HG03097 (cell line): ENCODE results near the gene STAT5B.
A peak's percentile ranks its signal among the peaks of the same experiment; 100 is the strongest.
"Not testable (repeated sequence)": the region's sequence is repeated elsewhere in the genome, so short reads cannot be mapped to it uniquely, and the experiment has no call there.

Source experiments
- ATAC-seq: cut with Tn5 transposase; IDR thresholded peaks from one replicate; pipeline ENCODE4 v1.9.1; 2021; ENCODE audit not compliant: unreplicated experiment, low FRiP score

Gene STAT5B

GRCh38 chr17:42276359-42276608 lies at the start of gene STAT5B:
STAT5B (minus strand) TSS chr17:42276391; CDS start chr17:42232127, 44,264 bp downstream.
- ATAC-seq: peak; percentile 49

GRCh38 chr17:42325026-42325425 lies 48.8 kb upstream of the STAT5B start:
- ATAC-seq: no peak

- ATAC-seq: no peak
These were observed 47.1 kb upstream of the STAT5B start for GRCh38 chr17:42323268-42323773.

- peak; percentile 71 for ATAC-seq
These were observed 46.4 kb upstream of the STAT5B start for GRCh38 chr17:42322382-42323267.

GRCh38 chr17:42321555-42321954 lies 45.4 kb upstream of the STAT5B start:
- ATAC-seq: no peak

- ATAC-seq: not testable (repeated sequence)
These were observed 41.8 kb upstream of the STAT5B start for GRCh38 chr17:42317967-42318366.

- no peak for ATAC-seq
These were observed 41.2 kb upstream of the STAT5B start for GRCh38 chr17:42317266-42317845.

- no peak for ATAC-seq
These were observed 40.6 kb upstream of the STAT5B start for GRCh38 chr17:42316755-42317154.

GRCh38 chr17:42315402-42316156 lies 39.4 kb upstream of the STAT5B start:
- no peak for ATAC-seq

GRCh38 chr17:42313773-42314566 lies 37.8 kb upstream of the STAT5B start:
- ATAC-seq: no peak

GRCh38 chr17:42313389-42313772 lies 37.2 kb upstream of the STAT5B start:
- ATAC-seq: no peak

GRCh38 chr17:42312285-42313130 lies 36.3 kb upstream of the STAT5B start:
- no peak for ATAC-seq

GRCh38 chr17:42312035-42312284 lies 35.8 kb upstream of the STAT5B start:
- no peak for ATAC-seq

GRCh38 chr17:42311240-42312034 lies 35.2 kb upstream of the STAT5B start:
- no peak for ATAC-seq

- no peak for ATAC-seq
These were observed 34.6 kb upstream of the STAT5B start for GRCh38 chr17:42310787-42311215.

- ATAC-seq: no peak
These were observed 34.0 kb upstream of the STAT5B start for GRCh38 chr17:42309986-42310786.

GRCh38 chr17:42309142-42309541 lies 33.0 kb upstream of the STAT5B start:
- ATAC-seq: no peak

- no peak for ATAC-seq
These were observed 32.3 kb upstream of the STAT5B start for GRCh38 chr17:42308446-42308845.
